Fibroblast of mammary gland (primary cell): Measurements from ENCODE around the gene EFCAB13.

Experiments used
- DNase-seq: peaks from one replicate; pipeline ENCODE4 v3.0.0-alpha.2; 2010; ENCODE audit warnings: low read depth
- H3K4me3 ChIP-seq: 2 replicates; pipeline ENCODE4 v1.5.1; 2011; ENCODE audit warnings: low read depth, mild to moderate bottlenecking, low read length, moderate library complexity; ENCODE audit not compliant: control insufficient read depth
- CTCF ChIP-seq: conservative IDR thresholded peaks from 2 replicates; pipeline ENCODE4 v1.5.1; 2011; ENCODE audit warnings: low read depth, low read length, inconsistent platforms; ENCODE audit not compliant: control insufficient read depth, insufficient read depth

The EFCAB13 gene

GRCh38 chr17:47315451-47316266, 8.1 kb upstream of the EFCAB13 start:
- peak; percentile 96 for DNase-seq
- peak; percentile 92 for TF ChIP-seq CTCF
- H3K4me3 ChIP-seq: no peak overlapping the region

GRCh38 chr17:47316311-47316710, 7.4 kb upstream of the EFCAB13 start:
- no peak for TF ChIP-seq CTCF
- DNase-seq: peak; percentile 87
- no peak overlapping the region for H3K4me3 ChIP-seq

- peak; percentile 61 for DNase-seq
- H3K4me3 ChIP-seq: no peak overlapping the region
- no peak for TF ChIP-seq CTCF
Observed at GRCh38 chr17:47317119-47317518, 6.6 kb upstream of the EFCAB13 start.

GRCh38 chr17:47318197-47318918, 5.4 kb upstream of the EFCAB13 start:
- DNase-seq: no peak
- no peak overlapping the region for H3K4me3 ChIP-seq
- TF ChIP-seq CTCF: no peak

- TF ChIP-seq CTCF: no peak
- H3K4me3 ChIP-seq: no peak overlapping the region
- DNase-seq: no peak
Observed at GRCh38 chr17:47320879-47321502, 2.8 kb upstream of the EFCAB13 start.

- DNase-seq: peak; percentile 52
- no peak for TF ChIP-seq CTCF
Observed at GRCh38 chr17:47324224-47325020, 667 bp downstream of the EFCAB13 start.

More at GRCh38 chr17:47324224-47325020, 667 bp downstream of the EFCAB13 start:
- peak overlapping the region; percentile 80 for H3K4me3 ChIP-seq
